ENCODE results near the gene PTPRN2.

Gene PTPRN2

GRCh38 chr7:157828881-157829280, 758.7 kb downstream of the PTPRN2 start:
- FAIRE-seq: no peak

GRCh38 chr7:157828190-157828589, 759.4 kb downstream of the PTPRN2 start:
- FAIRE-seq (no peak), DNase-seq (ENCODE audit: insufficient read length, low spot score) (no peak)

More at GRCh38 chr7:157828881-157829280, 758.7 kb downstream of the PTPRN2 start:
- no peak for DNase-seq (ENCODE audit: insufficient read length, low spot score)

- no peak for FAIRE-seq
- no peak for DNase-seq (ENCODE audit: insufficient read length, low spot score)
Measured at GRCh38 chr7:157827863-157828160, 759.8 kb downstream of the PTPRN2 start.

- DNase-seq (ENCODE audit: insufficient read length, low spot score) (no peak), FAIRE-seq (no peak)
Measured at GRCh38 chr7:157827045-157827862, 760.4 kb downstream of the PTPRN2 start.

GRCh38 chr7:157826566-157826965, 761.1 kb downstream of the PTPRN2 start:
- DNase-seq (ENCODE audit: insufficient read length, low spot score) (no peak), FAIRE-seq (no peak)

GRCh38 chr7:157825325-157825724, 762.3 kb downstream of the PTPRN2 start:
- no peak for DNase-seq (ENCODE audit: insufficient read length, low spot score)
- no peak for FAIRE-seq

GRCh38 chr7:157824819-157825121, 762.9 kb downstream of the PTPRN2 start:
- FAIRE-seq (no peak), DNase-seq (ENCODE audit: insufficient read length, low spot score) (no peak)

GRCh38 chr7:157824011-157824818, 763.4 kb downstream of the PTPRN2 start:
- DNase-seq (ENCODE audit: insufficient read length, low spot score) (no peak), FAIRE-seq (no peak)

- DNase-seq (ENCODE audit: insufficient read length, low spot score): no peak
- no peak for FAIRE-seq
Measured at GRCh38 chr7:157822688-157823031, 765.0 kb downstream of the PTPRN2 start.

GRCh38 chr7:157821959-157822687, 765.5 kb downstream of the PTPRN2 start:
- no peak for DNase-seq (ENCODE audit: insufficient read length, low spot score)

GRCh38 chr7:157820796-157821195, 766.8 kb downstream of the PTPRN2 start:
- FAIRE-seq (no peak), DNase-seq (ENCODE audit: insufficient read length, low spot score) (no peak)

More at GRCh38 chr7:157821959-157822687, 765.5 kb downstream of the PTPRN2 start:
- FAIRE-seq: no peak

GRCh38 chr7:157819455-157819807, 768.2 kb downstream of the PTPRN2 start:
- DNase-seq (ENCODE audit: insufficient read length, low spot score) (no peak), FAIRE-seq (no peak)

- no peak for DNase-seq (ENCODE audit: insufficient read length, low spot score)
- FAIRE-seq: no peak
Measured at GRCh38 chr7:157818701-157819454, 768.7 kb downstream of the PTPRN2 start.

- DNase-seq (ENCODE audit: insufficient read length, low spot score) (no peak), FAIRE-seq (peak; percentile 77)
Measured at GRCh38 chr7:157817944-157818700, 769.5 kb downstream of the PTPRN2 start.

- no peak for DNase-seq (ENCODE audit: insufficient read length, low spot score)
Measured at GRCh38 chr7:157817433-157817832, 770.2 kb downstream of the PTPRN2 start.

GRCh38 chr7:157816526-157817250, 770.9 kb downstream of the PTPRN2 start:
- no peak for FAIRE-seq
- DNase-seq (ENCODE audit: insufficient read length, low spot score): no peak

More at GRCh38 chr7:157817433-157817832, 770.2 kb downstream of the PTPRN2 start:
- no peak for FAIRE-seq

- FAIRE-seq (no peak), DNase-seq (ENCODE audit: insufficient read length, low spot score) (no peak)
Measured at GRCh38 chr7:157816086-157816485, 771.5 kb downstream of the PTPRN2 start.

- no peak for DNase-seq (ENCODE audit: insufficient read length, low spot score)
- FAIRE-seq: no peak
Measured at GRCh38 chr7:157815706-157816022, 772.0 kb downstream of the PTPRN2 start.

- DNase-seq (ENCODE audit: insufficient read length, low spot score) (no peak), FAIRE-seq (no peak)
Measured at GRCh38 chr7:157814931-157815705, 772.5 kb downstream of the PTPRN2 start.
